ENCODE data around the gene NALCN.

DNA sequence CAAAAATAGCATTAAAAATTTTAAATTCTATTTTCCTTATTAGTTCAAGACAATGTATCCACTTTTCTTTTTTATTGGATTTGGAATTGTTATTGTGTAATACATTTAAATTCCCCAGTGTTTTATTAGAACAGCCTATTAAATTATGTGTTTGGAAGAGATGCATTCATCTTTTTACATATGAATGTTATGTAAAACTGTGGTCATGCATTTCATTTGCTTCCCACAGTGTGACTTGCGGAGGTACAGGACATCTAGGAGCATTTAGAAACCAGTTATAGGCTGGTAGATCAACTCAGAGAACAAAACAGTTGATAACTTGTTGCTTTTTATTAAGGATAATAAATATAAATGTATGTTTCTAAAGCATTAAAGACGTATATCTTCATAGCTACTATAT lies 406.2 kb downstream of the NALCN start:
- TF ChIP-seq, protein P1, sequence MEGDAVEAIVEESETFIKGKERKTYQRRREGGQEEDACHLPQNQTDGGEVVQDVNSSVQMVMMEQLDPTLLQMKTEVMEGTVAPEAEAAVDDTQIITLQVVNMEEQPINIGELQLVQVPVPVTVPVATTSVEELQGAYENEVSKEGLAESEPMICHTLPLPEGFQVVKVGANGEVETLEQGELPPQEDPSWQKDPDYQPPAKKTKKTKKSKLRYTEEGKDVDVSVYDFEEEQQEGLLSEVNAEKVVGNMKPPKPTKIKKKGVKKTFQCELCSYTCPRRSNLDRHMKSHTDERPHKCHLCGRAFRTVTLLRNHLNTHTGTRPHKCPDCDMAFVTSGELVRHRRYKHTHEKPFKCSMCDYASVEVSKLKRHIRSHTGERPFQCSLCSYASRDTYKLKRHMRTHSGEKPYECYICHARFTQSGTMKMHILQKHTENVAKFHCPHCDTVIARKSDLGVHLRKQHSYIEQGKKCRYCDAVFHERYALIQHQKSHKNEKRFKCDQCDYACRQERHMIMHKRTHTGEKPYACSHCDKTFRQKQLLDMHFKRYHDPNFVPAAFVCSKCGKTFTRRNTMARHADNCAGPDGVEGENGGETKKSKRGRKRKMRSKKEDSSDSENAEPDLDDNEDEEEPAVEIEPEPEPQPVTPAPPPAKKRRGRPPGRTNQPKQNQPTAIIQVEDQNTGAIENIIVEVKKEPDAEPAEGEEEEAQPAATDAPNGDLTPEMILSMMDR (IDR thresholded peaks at IDR 0.05; ENCODE audit: control extremely low read depth in 1 of 3, insufficient read depth in 1 of 3, low read depth in 1 of 3, low read length in 3 of 3), result no peak
- no peak for TF ChIP-seq POLR2A (IDR thresholded peaks at IDR 0.05; ENCODE audit: control extremely low read depth in 1 of 2, low read depth in 2 of 2, low read length in 2 of 2)
- TF ChIP-seq EZH2 (IDR thresholded peaks at IDR 0.05; ENCODE audit: low read depth, low read length, severe bottlenecking), result no peak
- TF ChIP-seq YY1 (IDR thresholded peaks at IDR 0.05; ENCODE audit: low read depth, low read length), result no peak
- TF ChIP-seq EGR1 (IDR thresholded peaks at IDR 0.05; ENCODE audit: borderline replicate concordance, low read depth, low read length), result no peak
- TF ChIP-seq TAF1 (IDR thresholded peaks at IDR 0.05; ENCODE audit: low read depth, low read length), result no peak
- TF ChIP-seq CBX5 (IDR thresholded peaks at IDR 0.05; ENCODE audit: low read depth, low read length), result no peak
- no peak for TF ChIP-seq HDAC6 (IDR thresholded peaks at IDR 0.05; ENCODE audit: low read depth, low read length)
- TF ChIP-seq GTF2F1 (IDR thresholded peaks at IDR 0.05; ENCODE audit: borderline replicate concordance, low read depth, low read length), result no peak
- TF ChIP-seq EP300 (IDR thresholded peaks at IDR 0.05; ENCODE audit: borderline replicate concordance in 1 of 2, low read depth in 2 of 2, low read length in 2 of 2), result no peak
- TF ChIP-seq KDM5A (IDR thresholded peaks at IDR 0.05; ENCODE audit: low read length), result no peak
- TF ChIP-seq ZNF274 (IDR thresholded peaks at IDR 0.05; ENCODE audit: borderline replicate concordance, extremely low read depth, low read length), result no peak
- TF ChIP-seq RNF2 (IDR thresholded peaks at IDR 0.05; ENCODE audit: borderline replicate concordance, low read depth, low read length, missing control alignments, poor library complexity, severe bottlenecking), result no peak
- TF ChIP-seq, protein P2, sequence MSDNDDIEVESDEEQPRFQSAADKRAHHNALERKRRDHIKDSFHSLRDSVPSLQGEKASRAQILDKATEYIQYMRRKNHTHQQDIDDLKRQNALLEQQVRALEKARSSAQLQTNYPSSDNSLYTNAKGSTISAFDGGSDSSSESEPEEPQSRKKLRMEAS (IDR thresholded peaks at IDR 0.05), result no peak

Data from H1 (cell line).